ENCODE data around the gene AFMID.

AFMID gene

DNA sequence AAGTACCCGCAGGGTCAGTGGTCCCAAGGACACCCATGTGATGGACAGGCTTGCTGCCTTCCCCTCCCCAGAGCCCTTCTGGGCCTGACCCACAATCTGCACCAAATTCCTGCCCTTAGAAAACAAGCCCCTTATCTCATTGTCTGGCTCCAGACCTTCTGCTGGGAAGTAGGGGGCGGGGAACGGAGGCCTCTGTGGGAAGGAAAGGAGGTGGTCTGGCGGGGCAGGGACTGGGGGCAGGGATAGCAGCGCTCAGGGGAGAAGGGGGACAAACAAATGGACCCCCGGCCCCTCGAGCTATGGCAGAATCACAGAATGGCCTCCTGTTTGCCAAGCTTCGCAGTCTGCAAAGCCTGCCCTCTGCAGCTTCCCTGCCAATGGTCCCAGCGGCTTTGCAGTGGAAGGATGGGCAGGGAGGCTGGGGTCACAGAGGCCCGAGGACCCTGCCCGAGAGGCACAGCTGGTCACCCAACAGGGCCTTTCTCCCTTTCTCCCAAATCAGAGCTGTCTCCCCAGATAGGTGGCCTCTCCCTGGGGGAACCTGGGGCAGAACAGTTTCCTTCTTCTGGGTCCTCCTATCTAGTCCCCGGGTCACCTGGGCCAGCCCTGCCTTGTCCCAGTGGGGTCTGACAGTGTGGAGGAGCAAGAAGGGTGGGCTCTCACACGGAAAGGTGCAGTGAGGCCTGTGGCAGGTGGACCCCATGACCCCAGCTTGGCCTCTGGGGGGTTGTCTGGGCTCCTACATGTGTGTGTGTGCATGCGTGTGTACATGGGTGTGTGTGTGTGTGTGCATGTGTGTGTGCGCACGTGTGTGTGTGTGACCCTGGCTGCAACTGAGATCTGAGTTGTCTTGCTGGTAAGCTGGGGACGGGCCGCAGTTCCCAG, 69.8 kb downstream of the AFMID start:
- no peak for DNase-seq

Measured in activated CD4-positive, CD25-positive, alpha-beta regulatory T cell (primary cell).